ENCODE data around the gene SELENOF.
A peak's percentile ranks its signal among the peaks of the same experiment; 100 is the strongest.
"Not testable (repeated sequence)": the region's sequence is repeated elsewhere in the genome, so short reads cannot be mapped to it uniquely, and the experiment has no call there.

SELENOF gene

GRCh38 chr1:86858524-86859261, 55.2 kb downstream of the SELENOF start:
- no peak for DNase-seq (ENCODE audit: low spot score)

GRCh38 chr1:86856196-86856595, 57.7 kb downstream of the SELENOF start:
- DNase-seq (ENCODE audit: low spot score): no peak

GRCh38 chr1:86854352-86854751, 59.6 kb downstream of the SELENOF start:
- no peak for DNase-seq (ENCODE audit: low spot score)

GRCh38 chr1:86852782-86853408, 61.0 kb downstream of the SELENOF start:
- no peak for DNase-seq (ENCODE audit: low spot score)

GRCh38 chr1:86852289-86852688, 61.6 kb downstream of the SELENOF start:
- no peak for DNase-seq (ENCODE audit: low spot score)

GRCh38 chr1:86849756-86850155, 64.2 kb downstream of the SELENOF start:
- no peak for DNase-seq (ENCODE audit: low spot score)

- DNase-seq (ENCODE audit: low spot score): no peak
Observed at GRCh38 chr1:86848654-86849053, 65.3 kb downstream of the SELENOF start.

- no peak for DNase-seq (ENCODE audit: low spot score)
Observed at GRCh38 chr1:86846164-86846647, 67.7 kb downstream of the SELENOF start.

GRCh38 chr1:86845514-86845913, 68.4 kb downstream of the SELENOF start:
- DNase-seq (ENCODE audit: low spot score): no peak

- DNase-seq (ENCODE audit: low spot score): no peak
Observed at GRCh38 chr1:86841116-86841515, 72.8 kb downstream of the SELENOF start.

- DNase-seq (ENCODE audit: low spot score): peak; percentile 85
Observed at GRCh38 chr1:86833461-86834215, 80.3 kb downstream of the SELENOF start.

GRCh38 chr1:86832433-86832832, 81.5 kb downstream of the SELENOF start:
- no peak for DNase-seq (ENCODE audit: low spot score)

GRCh38 chr1:86829321-86829720, 84.6 kb downstream of the SELENOF start:
- DNase-seq (ENCODE audit: low spot score): no peak

GRCh38 chr1:86828024-86828423, 85.9 kb downstream of the SELENOF start:
- DNase-seq (ENCODE audit: low spot score): no peak

- DNase-seq (ENCODE audit: low spot score): no peak
Observed at GRCh38 chr1:86826856-86827255, 87.1 kb downstream of the SELENOF start.

GRCh38 chr1:86825319-86825718, 88.6 kb downstream of the SELENOF start:
- no peak for DNase-seq (ENCODE audit: low spot score)

- no peak for DNase-seq (ENCODE audit: low spot score)
Observed at GRCh38 chr1:86823821-86824500, 90.0 kb downstream of the SELENOF start.

- no peak for DNase-seq (ENCODE audit: low spot score)
Observed at GRCh38 chr1:86823386-86823785, 90.5 kb downstream of the SELENOF start.

- no peak for DNase-seq (ENCODE audit: low spot score)
Observed at GRCh38 chr1:86822459-86822858, 91.5 kb downstream of the SELENOF start.

- no peak for DNase-seq (ENCODE audit: low spot score)
Observed at GRCh38 chr1:86821956-86822355, 92.0 kb downstream of the SELENOF start.

GRCh38 chr1:86819970-86820369, 94.0 kb downstream of the SELENOF start:
- not testable (repeated sequence) for DNase-seq (ENCODE audit: low spot score)

GRCh38 chr1:86817246-86817826, 96.6 kb downstream of the SELENOF start:
- not testable (repeated sequence) for DNase-seq (ENCODE audit: low spot score)
